Measurements from ENCODE around the gene ZSCAN5A. TPM values are rescaled to one million over a fixed set of nuclear protein-coding genes. Genes with fewer than 3 reads are reported as not detected.
A peak's percentile ranks its signal among the peaks of the same experiment; 100 is the strongest.

The ZSCAN5A gene
- total RNA-seq, 4 donors from 2014 or later: 1.3 to 20.7 (median 12.3) TPM

- intact Hi-C loops (cut with DNase I; ENCODE audit: low total_unique reads): no loop called here
- no peaks in the 10 kb centered on the region for H3K9me3 ChIP-seq
Measured at GRCh38 chr19:56319991-56320390, 5.4 kb upstream of the ZSCAN5A start.

DNA sequence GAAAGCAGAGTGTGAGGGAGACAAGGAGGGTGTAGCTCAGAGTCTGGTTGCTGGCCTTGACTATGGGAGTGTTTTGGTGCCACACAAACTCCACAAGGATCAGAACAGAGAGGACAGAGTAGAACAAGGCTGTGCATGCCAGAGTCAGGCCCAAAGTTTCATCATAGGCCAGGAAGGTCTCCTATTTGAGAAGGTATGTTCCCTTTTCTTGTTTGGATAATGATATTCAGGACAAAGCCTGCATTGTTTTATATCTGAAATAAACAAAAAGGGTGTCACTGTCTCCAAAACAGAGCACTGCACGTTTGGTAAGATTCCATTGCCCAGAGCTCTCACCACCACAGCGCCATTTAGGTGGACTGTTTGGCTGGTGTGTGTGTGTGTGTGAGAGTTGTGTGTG lies 3.1 kb upstream of the ZSCAN5A start:
- no peak for TF ChIP-seq POLR2A (IDR thresholded peaks at IDR 0.05)
- H3K4me3 ChIP-seq: no peak overlapping the region
- intact Hi-C loops (cut with DNase I; ENCODE audit: low total_unique reads): no loop called here

More at GRCh38 chr19:56319991-56320390, 5.4 kb upstream of the ZSCAN5A start:
- TF ChIP-seq, protein P1, sequence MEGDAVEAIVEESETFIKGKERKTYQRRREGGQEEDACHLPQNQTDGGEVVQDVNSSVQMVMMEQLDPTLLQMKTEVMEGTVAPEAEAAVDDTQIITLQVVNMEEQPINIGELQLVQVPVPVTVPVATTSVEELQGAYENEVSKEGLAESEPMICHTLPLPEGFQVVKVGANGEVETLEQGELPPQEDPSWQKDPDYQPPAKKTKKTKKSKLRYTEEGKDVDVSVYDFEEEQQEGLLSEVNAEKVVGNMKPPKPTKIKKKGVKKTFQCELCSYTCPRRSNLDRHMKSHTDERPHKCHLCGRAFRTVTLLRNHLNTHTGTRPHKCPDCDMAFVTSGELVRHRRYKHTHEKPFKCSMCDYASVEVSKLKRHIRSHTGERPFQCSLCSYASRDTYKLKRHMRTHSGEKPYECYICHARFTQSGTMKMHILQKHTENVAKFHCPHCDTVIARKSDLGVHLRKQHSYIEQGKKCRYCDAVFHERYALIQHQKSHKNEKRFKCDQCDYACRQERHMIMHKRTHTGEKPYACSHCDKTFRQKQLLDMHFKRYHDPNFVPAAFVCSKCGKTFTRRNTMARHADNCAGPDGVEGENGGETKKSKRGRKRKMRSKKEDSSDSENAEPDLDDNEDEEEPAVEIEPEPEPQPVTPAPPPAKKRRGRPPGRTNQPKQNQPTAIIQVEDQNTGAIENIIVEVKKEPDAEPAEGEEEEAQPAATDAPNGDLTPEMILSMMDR (IDR thresholded peaks at IDR 0.05): no peak
- no peak for TF ChIP-seq POLR2A (IDR thresholded peaks at IDR 0.05)
- DNase-seq: no peak
- Histone ChIP-seq H3K36me3 (no peaks in the 10 kb centered on the region), H3K4me3 (no peak overlapping the region), H3K27ac (no peak overlapping the region), H3K27me3 (no peaks in the 10 kb centered on the region), H3K4me1 (no peaks in the 10 kb centered on the region)

DNA sequence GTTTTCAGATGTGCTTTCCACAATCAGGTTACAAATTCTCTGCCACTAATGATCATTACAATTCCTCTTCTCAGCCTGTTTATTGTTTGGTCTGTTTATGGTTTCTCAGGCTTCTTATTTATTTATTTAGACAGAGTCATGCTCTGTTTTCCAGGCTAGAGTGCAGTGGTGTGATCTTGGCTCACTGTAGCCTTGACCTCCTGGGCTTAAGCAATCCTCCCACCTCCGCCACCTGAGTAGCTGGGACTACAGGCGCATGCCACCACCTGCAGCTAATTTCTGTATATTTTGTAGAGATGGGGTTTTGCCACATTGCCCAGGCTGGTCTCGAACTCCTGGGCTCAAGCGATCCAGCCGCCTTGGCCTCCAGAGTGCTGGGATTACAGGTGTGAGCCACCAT lies 2.1 kb upstream of the ZSCAN5A start:
- Histone ChIP-seq H3K9me3 (no peaks in the 10 kb centered on the region), H3K27ac (no peak overlapping the region), H3K4me3 (no peak overlapping the region), H3K27me3 (no peaks in the 10 kb centered on the region), H3K4me1 (peaks cover 0 to 3% of the 10 kb centered on the region in 2 donors), H3K36me3 (no peaks in the 10 kb centered on the region)
- TF ChIP-seq POLR2A (IDR thresholded peaks at IDR 0.05): no peak
- TF ChIP-seq, protein P1 (IDR thresholded peaks at IDR 0.05): no peak
- intact Hi-C loops (cut with DNase I; ENCODE audit: low total_unique reads): no loop called here
- no peak for DNase-seq

More for the DNA sequence above, 3.1 kb upstream of the ZSCAN5A start:
- DNase-seq: no peak
- Histone ChIP-seq H3K27ac (no peak overlapping the region), H3K36me3 (no peaks in the 10 kb centered on the region), H3K4me1 (peaks cover 0 to 3% of the 10 kb centered on the region in 2 donors), H3K27me3 (no peaks in the 10 kb centered on the region), H3K9me3 (no peaks in the 10 kb centered on the region)

DNA sequence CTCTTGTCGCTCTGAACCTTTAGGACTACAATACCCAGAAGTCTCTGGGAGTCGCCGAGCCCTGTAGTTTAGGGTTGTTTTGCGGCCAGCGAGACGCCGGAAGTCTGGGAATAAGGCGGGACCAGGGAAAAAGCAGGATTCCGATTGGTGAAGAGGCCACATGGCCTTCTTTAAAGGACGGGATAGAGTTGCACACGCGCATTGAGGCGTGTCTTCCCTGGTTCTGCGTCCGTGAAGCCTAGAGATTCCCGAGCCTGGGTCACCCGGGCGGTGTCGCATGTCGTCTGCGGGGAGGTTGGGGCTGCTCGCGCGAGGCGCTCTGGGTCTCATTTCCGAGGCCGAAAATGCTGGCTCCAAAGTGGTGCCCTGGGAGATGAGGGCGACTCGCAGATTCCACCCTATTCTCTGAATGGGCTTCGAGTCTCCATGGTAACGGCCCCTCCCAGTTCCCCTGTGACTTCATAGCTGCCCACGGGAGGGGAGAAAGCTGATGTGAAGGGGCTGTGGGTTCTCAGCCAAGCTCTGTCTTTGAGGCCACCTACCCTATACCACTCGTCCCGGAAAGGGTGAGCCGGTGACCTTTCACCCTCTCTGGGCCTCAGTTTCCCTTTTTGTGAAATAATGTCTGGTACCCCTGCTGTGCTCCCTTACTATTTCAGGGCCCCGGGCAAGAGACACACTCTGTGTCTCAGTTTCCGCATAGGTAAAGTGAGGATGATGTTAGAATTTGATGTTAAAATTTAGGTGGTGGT lies 614 bp upstream of the ZSCAN5A start:
- Histone ChIP-seq H3K27ac (peak overlapping the region; percentile 97 to 99), H3K4me1 (peaks cover 0 to 3% of the 10 kb centered on the region in 2 donors), H3K9me3 (no peaks in the 10 kb centered on the region), H3K4me3 (peak overlapping the region; percentile 55 to 61), H3K27me3 (no peaks in the 10 kb centered on the region), H3K36me3 (no peaks in the 10 kb centered on the region)
- TF ChIP-seq POLR2A (IDR thresholded peaks at IDR 0.05): peak in 1 of 2 donors; percentile 50
- TF ChIP-seq, protein P1 (IDR thresholded peaks at IDR 0.05): no peak
- peak; percentile 96 to 97 for DNase-seq
- intact Hi-C loops (cut with DNase I; ENCODE audit: low total_unique reads): no loop called here

DNA sequence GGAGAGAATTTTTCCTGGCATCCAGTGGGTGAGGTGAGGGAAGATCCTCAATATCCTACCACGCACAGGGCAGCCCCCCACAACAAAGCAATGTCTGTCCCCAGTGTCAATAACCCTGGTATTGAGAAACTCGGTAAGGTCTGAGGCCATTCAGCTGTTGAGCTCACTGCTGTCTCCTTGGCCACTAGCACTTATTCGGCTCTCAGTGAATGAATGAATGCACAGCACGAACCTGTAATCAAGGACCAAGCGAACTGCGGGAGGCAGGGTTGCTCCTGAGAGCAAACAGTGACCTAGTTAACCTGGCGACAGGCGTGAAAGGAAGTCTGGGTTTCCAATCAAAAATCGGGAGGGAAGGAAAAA lies 640 bp downstream of the ZSCAN5A start:
- peak overlapping the region; percentile 97 to 99 for H3K27ac ChIP-seq
- H3K4me1 ChIP-seq: peaks cover 0 to 3% of the 10 kb centered on the region in 2 donors
- no peak for TF ChIP-seq POLR2A (IDR thresholded peaks at IDR 0.05)
- TF ChIP-seq, protein P1 (IDR thresholded peaks at IDR 0.05): no peak
- no peak for DNase-seq
- H3K4me3 ChIP-seq: peak overlapping the region; percentile 55 to 61
- intact Hi-C loops (cut with DNase I; ENCODE audit: low total_unique reads): no loop called here
- no peaks in the 10 kb centered on the region for H3K36me3 ChIP-seq
- H3K27me3 ChIP-seq: no peaks in the 10 kb centered on the region
- H3K9me3 ChIP-seq: no peaks in the 10 kb centered on the region

All from uterus (tissue), 4 donors.